GM19043 (cell line): ENCODE measurements around the gene GBF1.

Experiments
- ATAC-seq: cut with Tn5 transposase; IDR thresholded peaks from one replicate; pipeline ENCODE4 v1.9.1; 2021; ENCODE audit warnings: low read depth; ENCODE audit not compliant: unreplicated experiment

The GBF1 gene

GRCh38 chr10:102404361-102405107, 159.2 kb downstream of the GBF1 start:
- no peak for ATAC-seq

DNA sequence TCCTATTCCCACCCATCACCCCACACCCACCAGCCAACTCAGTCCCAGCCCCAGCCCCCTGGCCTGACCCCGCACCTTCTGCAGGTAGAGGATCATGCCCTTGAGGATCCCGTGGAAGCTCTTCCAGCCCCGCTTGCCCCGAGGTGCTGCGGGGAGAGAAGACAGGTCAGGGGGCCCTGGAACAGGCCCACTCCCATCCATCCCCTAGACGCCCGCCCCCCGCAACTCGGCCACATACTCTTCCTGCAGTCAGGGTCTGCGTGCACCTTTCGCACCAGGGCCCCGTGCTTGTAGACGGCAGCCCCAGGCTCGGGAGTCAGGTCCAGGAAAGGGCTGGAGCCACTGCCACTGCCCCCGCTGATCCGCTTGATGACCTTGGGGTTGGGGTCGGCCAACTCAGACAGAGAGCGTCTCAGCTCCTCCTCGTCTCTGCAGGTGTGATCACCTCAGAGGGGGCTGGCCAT, 159.8 kb downstream of the GBF1 start:
- ATAC-seq: no peak

GRCh38 chr10:102405632-102406031, 160.3 kb downstream of the GBF1 start:
- no peak for ATAC-seq

DNA sequence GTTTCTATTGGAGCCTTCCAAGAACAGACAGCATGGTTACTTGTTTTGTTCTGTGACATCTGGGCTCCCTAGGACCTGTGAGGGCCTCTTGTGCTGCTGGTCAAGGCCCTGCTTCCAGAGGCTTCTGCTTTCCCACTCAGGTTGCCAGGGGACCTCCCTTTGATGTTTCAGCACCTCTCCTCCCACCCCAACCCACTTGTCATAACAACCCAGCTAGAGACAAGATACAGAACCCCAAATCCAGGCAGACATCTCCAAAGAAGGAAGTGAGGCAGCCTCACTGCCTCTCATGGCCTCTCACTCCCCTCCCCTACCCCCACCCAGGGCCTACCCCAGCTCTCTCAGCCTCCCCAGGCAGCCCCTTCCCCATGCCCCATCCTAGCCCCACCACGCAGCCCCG, 161.5 kb downstream of the GBF1 start:
- ATAC-seq: no peak

DNA sequence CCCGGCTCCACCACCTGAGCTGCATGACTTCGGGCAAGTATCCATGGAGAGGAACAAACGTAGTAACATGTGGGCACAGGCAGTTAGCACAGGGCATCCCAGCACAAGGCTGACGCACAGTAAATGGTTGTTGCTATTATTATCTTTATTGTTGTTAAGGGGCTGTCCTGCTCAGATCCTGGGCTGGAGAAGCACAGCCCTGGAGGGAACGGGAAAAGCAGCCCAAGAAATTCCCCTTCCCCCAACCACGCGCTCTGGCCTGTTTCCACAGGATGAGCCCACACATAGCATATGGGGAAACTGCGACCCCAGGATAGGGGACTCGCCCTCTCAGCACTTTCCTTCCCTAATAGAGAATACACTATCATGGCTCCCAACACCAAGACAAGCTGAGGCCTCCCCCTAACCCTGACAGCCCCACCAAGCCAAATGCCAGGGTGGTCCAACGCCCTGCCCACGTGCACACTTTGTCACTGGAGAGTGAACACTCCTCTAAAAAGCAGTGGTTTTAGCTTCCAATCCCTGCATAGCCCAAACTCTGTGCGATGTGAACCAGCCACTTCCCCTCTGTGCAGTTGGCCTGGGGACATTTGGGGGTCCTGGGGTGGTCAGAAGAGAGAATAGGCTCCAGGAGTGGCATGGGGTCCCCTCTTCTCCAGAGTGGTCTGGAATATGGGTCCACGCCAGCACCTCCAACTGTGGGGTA, 162.2 kb downstream of the GBF1 start:
- ATAC-seq: no peak

DNA sequence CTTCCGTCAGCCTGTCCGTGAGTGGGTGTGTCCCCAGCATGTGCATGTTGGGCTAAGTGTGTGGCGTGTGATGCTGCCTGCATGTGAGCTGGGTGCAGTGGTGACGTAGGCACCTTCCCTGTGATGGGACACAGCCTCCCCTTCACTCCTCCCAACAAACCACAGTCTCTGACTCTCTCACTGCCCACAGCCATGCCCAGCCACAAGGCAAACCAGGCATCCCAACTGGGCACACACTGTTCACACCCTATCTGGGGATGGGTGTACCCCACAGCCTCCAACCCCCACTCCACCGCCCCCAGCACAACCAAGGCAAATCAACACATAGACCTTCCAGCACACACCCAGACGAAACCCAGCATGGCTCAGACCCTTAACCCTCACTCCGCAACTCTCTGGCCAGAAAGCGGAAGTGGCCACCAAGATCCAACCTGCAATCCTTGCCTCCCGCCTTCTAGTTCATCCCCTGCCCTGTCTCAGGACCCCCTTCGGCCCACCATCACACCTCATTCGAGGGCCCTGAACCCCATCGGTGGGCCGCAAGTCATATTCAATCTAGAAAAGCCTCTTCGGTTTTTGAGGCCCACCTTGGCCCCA, 162.9 kb downstream of the GBF1 start:
- ATAC-seq: no peak

DNA sequence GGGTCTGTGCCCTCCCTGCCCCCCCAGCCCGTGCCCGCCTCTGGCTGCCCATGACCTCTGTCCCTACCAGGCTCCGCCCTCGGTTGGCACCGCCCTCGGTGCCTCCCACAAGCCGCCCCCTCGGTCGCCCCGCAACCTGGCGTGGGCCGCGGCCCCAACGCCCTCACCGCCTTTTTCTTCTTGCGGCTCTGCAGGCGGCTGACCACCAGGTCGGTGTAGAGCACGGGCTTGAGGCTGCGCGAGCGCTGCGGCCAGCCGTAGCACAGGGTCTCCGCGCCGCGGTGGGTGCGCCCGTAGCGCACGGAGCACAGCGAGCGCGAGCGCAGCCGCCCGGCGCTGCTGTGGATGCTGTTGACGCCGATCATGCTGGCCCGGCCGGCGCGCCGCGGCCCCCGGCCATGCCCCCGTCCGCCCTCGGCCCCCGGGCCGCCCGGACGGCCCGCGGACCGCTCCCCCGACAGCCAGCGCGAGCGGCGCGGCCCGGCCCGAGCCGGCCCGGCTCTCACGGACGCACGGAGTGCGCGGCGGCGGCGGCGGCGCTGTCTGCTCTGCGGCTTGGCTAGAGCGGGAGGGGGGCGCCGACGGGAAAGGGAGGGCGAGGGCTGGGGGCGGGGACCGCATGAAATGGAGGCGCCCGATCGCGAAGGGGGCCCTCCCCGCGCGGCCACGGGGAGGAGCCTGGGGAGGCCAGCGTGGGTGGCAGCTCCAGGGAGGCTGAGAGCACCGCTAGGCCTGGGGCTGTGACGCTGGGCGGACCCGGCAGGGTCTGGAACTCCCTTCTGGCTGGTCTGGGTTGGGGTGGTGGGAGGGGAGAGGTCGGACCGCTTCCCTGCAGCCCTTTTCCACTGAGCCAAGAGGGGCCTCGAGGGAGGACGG, 163.6 kb downstream of the GBF1 start:
- ATAC-seq: no peak

- no peak for ATAC-seq
Observed at GRCh38 chr10:102409604-102410428, 164.5 kb downstream of the GBF1 start.

GRCh38 chr10:102410429-102411073, 165.2 kb downstream of the GBF1 start:
- ATAC-seq: no peak

- ATAC-seq: no peak
Observed at GRCh38 chr10:102411341-102412255, 166.3 kb downstream of the GBF1 start.

- no peak for ATAC-seq
Observed at GRCh38 chr10:102412293-102412692, 167.0 kb downstream of the GBF1 start.

GRCh38 chr10:102413053-102413705, 167.8 kb downstream of the GBF1 start:
- ATAC-seq: no peak

- no peak for ATAC-seq
Observed at GRCh38 chr10:102413806-102414561, 168.7 kb downstream of the GBF1 start.

DNA sequence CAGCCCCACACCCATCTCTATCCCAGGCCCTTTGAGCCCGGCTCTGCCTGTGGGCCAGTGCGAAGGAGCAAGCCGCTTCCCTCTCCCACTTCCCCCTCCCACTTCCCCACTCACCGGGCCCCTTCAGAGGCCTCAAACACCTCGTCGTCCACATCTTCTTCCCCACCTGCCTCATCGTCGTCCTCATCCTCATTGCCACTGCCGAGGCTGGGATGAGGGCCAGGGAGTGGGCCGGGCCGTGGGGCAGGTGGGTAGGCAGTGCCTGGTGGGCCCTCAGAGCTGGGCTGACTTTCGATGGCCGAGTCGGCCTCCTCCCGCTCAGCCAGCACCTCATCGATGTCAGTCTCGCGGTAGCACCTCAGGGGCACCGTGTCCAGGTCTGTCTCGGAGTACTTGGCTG, 169.4 kb downstream of the GBF1 start:
- no peak for ATAC-seq

GRCh38 chr10:102416283-102416682, 171.0 kb downstream of the GBF1 start:
- ATAC-seq: no peak

- no peak for ATAC-seq
Observed at GRCh38 chr10:102416695-102417094, 171.4 kb downstream of the GBF1 start.

DNA sequence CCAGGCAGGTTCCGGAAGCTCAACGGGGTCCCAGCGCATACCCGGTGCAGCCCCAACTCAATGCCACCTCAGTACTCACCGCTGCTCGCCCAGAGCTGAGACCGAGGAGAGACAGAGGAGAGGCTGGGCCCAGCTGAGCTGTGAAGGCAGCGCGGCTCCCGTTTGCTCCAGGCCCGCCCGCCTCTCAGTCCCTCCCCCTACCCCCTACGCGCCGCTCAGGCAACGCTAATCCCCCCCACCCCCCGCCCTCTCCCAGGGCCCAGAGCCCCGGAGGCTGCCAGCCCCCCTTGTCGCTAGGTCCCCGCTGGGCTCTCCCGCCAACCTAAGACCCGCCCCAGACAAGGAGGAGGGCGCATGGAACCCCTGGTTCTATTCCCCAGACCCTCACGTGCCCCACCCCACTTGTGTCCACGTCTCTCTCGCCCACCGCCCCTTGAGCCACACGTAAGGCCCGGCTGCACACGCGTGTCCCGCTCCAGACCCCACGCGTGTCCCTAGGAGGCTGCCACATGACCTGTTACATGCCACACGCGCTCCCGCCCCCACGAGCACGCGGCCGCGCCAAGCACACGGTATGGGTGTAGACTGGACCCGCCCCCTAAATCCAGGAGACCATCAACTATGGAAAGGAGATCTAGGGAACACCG, 173.4 kb downstream of the GBF1 start, which contains the start of gene PSD:
TSS of gene PSD (minus strand) at position 164 of the 647 bp plus-strand sequence. CDS start 1,747 bp downstream, outside the sequence.
- no peak for ATAC-seq
